Parathyroid adenoma (tissue), 2 donors: Measurements from ENCODE around the gene HOXA13.

Experiments used
- H2AFZ ChIP-seq: fragments of 300-600 bp; sonication (generic); one replicate; pipeline ENCODE4 v1.7.0; 2017; ENCODE audit warnings: antibody characterized with exemption, mild to moderate bottlenecking
- H3K27ac ChIP-seq: fragments of 300-600 bp; sonication (generic); one replicate; pipeline ENCODE4 v1.7.0; 2017
- H3K27me3 ChIP-seq: fragments of 300-600 bp; sonication (generic); one replicate; pipeline ENCODE4 v1.7.0; 2017; ENCODE audit warnings: low read length; ENCODE audit not compliant: control insufficient read depth, insufficient read depth
- H3K36me3 ChIP-seq: fragments of 300-600 bp; sonication (generic); one replicate; pipeline ENCODE4 v1.7.0; 2017; ENCODE audit warnings: low read length; ENCODE audit not compliant: control insufficient read depth, insufficient read depth
- H3K4me1 ChIP-seq: fragments of 300-600 bp; sonication (generic); one replicate; pipeline ENCODE4 v1.7.0; 2017; ENCODE audit warnings: control low read depth
- H3K4me2 ChIP-seq: fragments of 300-600 bp; sonication (generic); one replicate; pipeline ENCODE4 v1.7.0; 2017; ENCODE audit warnings: low read length
- H3K4me3 ChIP-seq: fragments of 300-600 bp; sonication (generic); one replicate; pipeline ENCODE4 v1.7.0; 2017; ENCODE audit warnings: low read depth, low read length
- H3K79me2 ChIP-seq: fragments of 300-600 bp; sonication (generic); one replicate; pipeline ENCODE4 v1.7.0; 2017; ENCODE audit warnings: control low read depth
- H3K9ac ChIP-seq: fragments of 300-600 bp; sonication (generic); one replicate; pipeline ENCODE4 v1.7.0; 2017; ENCODE audit warnings: mild to moderate bottlenecking
- H3K9me3 ChIP-seq: fragments of 300-600 bp; sonication (generic); one replicate; pipeline ENCODE4 v1.7.0; 2017; ENCODE audit warnings: low read length; ENCODE audit not compliant: control insufficient read depth
- CTCF ChIP-seq: fragments of 300-600 bp; sonication (generic); IDR thresholded peaks from one replicate; pipeline ENCODE4 v1.7.0; 2017; ENCODE audit warnings: antibody characterized with exemption, mild to moderate bottlenecking
- donor health status: primary hyperparathyroidism.

Gene HOXA13

DNA sequence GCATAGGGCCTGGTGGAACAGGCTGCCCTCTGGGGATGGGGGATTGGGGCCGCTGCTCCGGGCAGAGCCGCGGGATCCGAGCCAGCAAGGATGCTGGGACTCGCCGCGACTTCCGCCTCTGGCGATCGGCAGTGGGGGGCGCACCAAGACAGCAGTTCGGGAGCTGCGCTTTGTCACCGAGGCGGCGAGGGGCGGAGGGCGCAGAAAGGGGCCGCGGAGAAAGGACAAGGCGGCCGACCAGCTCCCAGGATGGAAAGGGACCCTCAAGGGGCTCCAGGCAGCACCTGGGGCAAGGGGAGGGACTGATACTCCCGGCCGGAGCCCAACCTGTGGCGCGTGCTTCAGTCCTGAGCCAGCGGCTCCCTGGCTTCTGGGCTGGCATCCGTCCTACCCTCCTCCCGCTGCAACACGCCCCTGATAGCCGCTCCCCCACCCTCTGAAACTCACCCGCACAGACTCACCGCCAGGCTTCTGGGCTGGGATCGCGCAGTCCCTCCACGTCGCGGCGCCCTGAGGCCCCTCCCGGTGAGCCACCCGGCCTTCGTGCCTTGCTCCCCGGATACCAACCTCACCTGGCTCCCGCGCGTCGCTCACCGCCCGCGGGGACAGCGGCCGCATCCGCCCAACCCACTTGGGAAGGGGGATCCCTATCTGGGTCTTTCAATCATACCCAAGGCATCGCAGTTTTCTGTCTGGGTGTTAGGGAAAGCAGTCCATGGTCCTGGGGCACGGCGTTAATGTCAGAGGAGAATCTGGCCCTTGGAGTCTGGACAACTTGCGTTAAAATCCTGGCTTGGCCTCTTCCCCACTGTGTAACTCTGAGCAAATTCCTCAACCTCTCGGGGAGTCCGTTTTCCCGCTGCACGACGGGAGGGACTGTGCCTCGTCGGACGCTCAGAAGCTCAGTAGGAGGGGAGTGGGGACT is 35.8 kb upstream of the HOXA13 start:
- no peak for TF ChIP-seq CTCF
- Histone ChIP-seq H3K36me3 (no peaks in the 10 kb centered on the region), H2AFZ (peak overlapping the region; percentile 42), H3K4me2 (peak overlapping the region; percentile 51), H3K27me3 (peaks cover 11% of the 10 kb centered on the region), H3K9ac (no peak overlapping the region), H3K27ac (no peak overlapping the region), H3K4me3 (peak overlapping the region; percentile 6), H3K4me1 (no peaks in the 10 kb centered on the region), H3K79me2 (no peaks in the 10 kb centered on the region), H3K9me3 (no peaks in the 10 kb centered on the region)

DNA sequence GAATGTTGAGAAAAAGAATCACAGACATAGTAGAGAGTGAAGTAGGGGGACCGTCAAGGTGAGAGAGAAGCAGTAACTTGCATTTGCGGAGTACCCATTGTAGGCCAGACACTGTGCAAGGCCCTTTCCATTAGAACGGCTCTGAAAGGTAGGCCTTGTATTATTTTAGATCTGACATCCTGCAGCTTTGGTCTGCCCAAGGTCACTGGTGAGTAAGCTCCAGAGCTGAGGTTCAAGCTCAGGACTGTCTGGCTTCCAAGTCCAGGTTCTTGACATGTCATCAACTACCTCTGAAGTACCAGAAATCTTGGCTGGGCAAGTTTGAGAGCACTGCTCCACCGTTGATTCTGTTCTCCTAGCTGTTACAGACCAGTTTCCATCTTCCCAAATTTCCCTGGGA is 29.6 kb upstream of the HOXA13 start:
- Histone ChIP-seq H2AFZ (no peak overlapping the region), H3K27me3 (peaks cover 10% of the 10 kb centered on the region), H3K4me1 (no peaks in the 10 kb centered on the region), H3K9me3 (no peaks in the 10 kb centered on the region), H3K9ac (no peak overlapping the region), H3K79me2 (no peaks in the 10 kb centered on the region), H3K4me3 (no peak overlapping the region), H3K27ac (no peak overlapping the region), H3K4me2 (no peak overlapping the region), H3K36me3 (no peaks in the 10 kb centered on the region)
- TF ChIP-seq CTCF = no peak

GRCh38 chr7:27224983-27225934 is 25.4 kb upstream of the HOXA13 start:
- Histone ChIP-seq H3K9me3 (no peaks in the 10 kb centered on the region), H3K27me3 (peaks cover 14% of the 10 kb centered on the region), H3K36me3 (no peaks in the 10 kb centered on the region), H3K9ac (no peak overlapping the region), H3K79me2 (no peaks in the 10 kb centered on the region), H3K4me3 (no peak overlapping the region), H3K4me1 (no peaks in the 10 kb centered on the region), H2AFZ (no peak overlapping the region), H3K4me2 (no peak overlapping the region), H3K27ac (no peak overlapping the region)
- no peak for TF ChIP-seq CTCF

DNA sequence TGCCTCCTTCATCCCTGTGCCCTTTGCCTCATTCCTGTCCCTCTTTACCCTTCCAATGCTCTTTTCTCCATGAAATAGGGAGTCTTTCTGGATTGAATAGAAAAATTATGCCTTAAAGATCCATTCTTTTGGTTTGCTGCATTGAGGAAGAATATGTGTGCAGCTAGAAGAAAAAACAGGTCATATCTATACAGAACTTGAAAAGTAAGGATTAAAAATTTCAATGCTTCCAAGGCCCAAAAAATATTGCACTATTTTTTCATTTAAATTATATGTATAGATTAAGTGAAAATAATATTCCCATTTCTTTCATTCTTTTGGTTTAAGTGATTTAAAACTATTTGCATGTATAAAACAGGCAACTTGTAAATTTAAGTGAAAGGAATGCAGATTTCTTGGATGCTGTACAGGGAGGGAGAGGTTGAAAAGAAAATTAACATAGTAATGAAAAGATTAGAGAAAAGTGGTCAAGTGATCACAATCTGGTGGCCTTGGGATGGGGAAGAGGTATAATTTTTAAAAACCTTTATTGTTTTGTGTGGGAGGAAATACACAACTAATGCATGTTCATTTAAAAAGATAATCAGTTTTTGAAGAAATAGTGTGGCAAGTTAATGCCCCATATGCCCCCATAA is 24.2 kb upstream of the HOXA13 start:
- H3K36me3 ChIP-seq = no peaks in the 10 kb centered on the region
- TF ChIP-seq CTCF = no peak
- no peaks in the 10 kb centered on the region for H3K9me3 ChIP-seq
- H3K27ac ChIP-seq = no peak overlapping the region
- no peak overlapping the region for H3K4me3 ChIP-seq
- H3K4me2 ChIP-seq = no peak overlapping the region
- H3K9ac ChIP-seq = no peak overlapping the region
- no peaks in the 10 kb centered on the region for H3K4me1 ChIP-seq
- no peak overlapping the region for H2AFZ ChIP-seq
- peaks cover 14% of the 10 kb centered on the region for H3K27me3 ChIP-seq
- no peaks in the 10 kb centered on the region for H3K79me2 ChIP-seq
